Mesothelial cell of epicardium (in vitro differentiated cells): Measurements from ENCODE around the gene DNAJA4. TPM values are rescaled to one million over a fixed set of nuclear protein-coding genes. Genes with fewer than 3 reads are reported as not detected.

ENCODE experiments used
- DNase-seq, 2 experiments: peaks; one replicate each; pipeline ENCODE4 v3.0.0; 2021; ENCODE audit warnings: low spot score in 2 of 2; ENCODE audit not compliant: unreplicated experiment in 2 of 2
- H3K27ac Mint-ChIP-seq: 2 replicates; pipeline ENCODE4 v1.8.0; 2021; ENCODE audit warnings: mixed read lengths
- H3K27me3 Mint-ChIP-seq: 2 replicates; pipeline ENCODE4 v1.8.0; 2021; ENCODE audit warnings: low read depth, mixed read lengths
- H3K36me3 Mint-ChIP-seq: 2 replicates; pipeline ENCODE4 v1.8.0; 2021; ENCODE audit warnings: mixed read lengths
- H3K4me1 Mint-ChIP-seq: 2 replicates; pipeline ENCODE4 v1.8.0; 2021; ENCODE audit warnings: mixed read lengths
- H3K4me3 Mint-ChIP-seq: 2 replicates; pipeline ENCODE4 v1.8.0; 2021; ENCODE audit warnings: mild to moderate bottlenecking, moderate library complexity, mixed read lengths
- H3K9me3 Mint-ChIP-seq: 2 replicates; pipeline ENCODE4 v1.8.0; 2021; ENCODE audit warnings: mixed read lengths
- CTCF ChIP-seq: fragments of 200-600 bp; sonication (generic); IDR thresholded peaks from one replicate; pipeline ENCODE4 v1.5.0; 2021; ENCODE audit warnings: antibody characterized with exemption; ENCODE audit not compliant: unreplicated experiment
- total RNA-seq: library from RNA; stranded (reverse); gene quantifications from 3 replicates; pipeline ENCODE4 v1.2.1, GENCODE V29; 2021

DNAJA4 gene
- total RNA-seq, 1 donor from 2014 or later: 0.13 TPM

DNA sequence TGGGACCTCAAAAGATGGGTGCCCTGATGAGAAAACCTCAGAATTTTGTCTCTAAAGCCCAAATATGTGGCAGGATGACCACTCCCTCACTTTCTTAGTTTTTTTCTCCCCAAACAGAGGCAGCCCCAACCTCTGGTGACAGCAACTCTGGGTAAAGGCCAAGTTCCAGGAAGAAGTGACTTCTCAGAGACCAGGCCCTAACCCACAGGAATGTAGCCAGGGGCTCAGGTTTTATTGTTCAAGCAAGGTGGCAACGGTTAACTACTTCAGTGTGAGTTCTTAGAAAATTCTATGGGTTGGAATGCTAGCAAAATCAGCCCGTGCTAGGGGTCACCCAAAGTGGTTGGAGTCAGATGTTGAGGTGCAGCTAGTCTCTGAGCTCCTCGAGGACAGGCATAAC, 5.1 kb upstream of the DNAJA4 start:
- H3K4me3 Mint-ChIP-seq: no peak overlapping the region
- no peak overlapping the region for H3K27ac Mint-ChIP-seq
- no peaks in the 10 kb centered on the region for H3K9me3 Mint-ChIP-seq
- H3K4me1 Mint-ChIP-seq: peaks cover 6% of the 10 kb centered on the region
- DNase-seq: no peak
- no peaks in the 10 kb centered on the region for H3K27me3 Mint-ChIP-seq
- no peaks in the 10 kb centered on the region for H3K36me3 Mint-ChIP-seq
- no peak for TF ChIP-seq CTCF

DNA sequence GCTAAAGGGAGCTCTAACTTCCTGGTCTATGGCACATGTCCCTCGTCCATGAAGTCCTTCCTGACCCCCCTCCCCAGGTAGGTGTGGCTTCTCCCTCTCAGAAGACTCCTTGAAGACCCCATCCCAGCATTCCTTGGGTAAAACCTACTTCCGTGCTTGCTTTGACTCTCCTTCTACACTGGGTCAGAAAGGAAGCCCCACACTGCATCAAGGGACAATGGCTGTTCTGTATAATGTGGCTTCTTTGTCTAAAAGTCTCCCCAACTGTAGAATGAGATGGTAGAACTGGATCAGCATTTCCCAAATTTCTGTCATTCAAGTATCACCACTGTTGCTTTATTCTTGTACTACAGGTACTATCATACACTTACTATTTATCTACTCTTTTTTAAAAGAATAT, 3.9 kb upstream of the DNAJA4 start:
- no peak for TF ChIP-seq CTCF
- H3K4me3 Mint-ChIP-seq: no peak overlapping the region
- no peak for DNase-seq

GRCh38 chr15:78261062-78261461, 3.3 kb upstream of the DNAJA4 start:
- Mint-ChIP-seq H3K27ac (no peak overlapping the region), H3K4me1 (peaks cover 6% of the 10 kb centered on the region), H3K36me3 (no peaks in the 10 kb centered on the region), H3K9me3 (no peaks in the 10 kb centered on the region), H3K4me3 (no peak overlapping the region), H3K27me3 (no peaks in the 10 kb centered on the region)
- TF ChIP-seq CTCF: no peak
- no peak for DNase-seq

More for the DNA sequence above, 3.9 kb upstream of the DNAJA4 start:
- Mint-ChIP-seq H3K4me1 (peaks cover 6% of the 10 kb centered on the region), H3K9me3 (no peaks in the 10 kb centered on the region), H3K27me3 (no peaks in the 10 kb centered on the region), H3K27ac (no peak overlapping the region), H3K36me3 (no peaks in the 10 kb centered on the region)

- Mint-ChIP-seq H3K4me1 (peaks cover 6% of the 10 kb centered on the region), H3K9me3 (no peaks in the 10 kb centered on the region), H3K27me3 (no peaks in the 10 kb centered on the region), H3K27ac (no peak overlapping the region), H3K4me3 (no peak overlapping the region), H3K36me3 (no peaks in the 10 kb centered on the region)
- no peak for TF ChIP-seq CTCF
- DNase-seq: no peak
Measured at GRCh38 chr15:78263351-78263781, 996 bp upstream of the DNAJA4 start.

GRCh38 chr15:78263907-78264303, 457 bp upstream of the DNAJA4 start:
- Mint-ChIP-seq H3K4me1 (peaks cover 6% of the 10 kb centered on the region), H3K9me3 (no peaks in the 10 kb centered on the region), H3K36me3 (no peaks in the 10 kb centered on the region), H3K4me3 (no peak overlapping the region), H3K27me3 (peaks cover 3% of the 10 kb centered on the region), H3K27ac (no peak overlapping the region)
- TF ChIP-seq CTCF: no peak
- DNase-seq: no peak

- Mint-ChIP-seq H3K9me3 (no peaks in the 10 kb centered on the region), H3K27me3 (peaks cover 3% of the 10 kb centered on the region), H3K4me3 (no peak overlapping the region), H3K4me1 (peaks cover 6% of the 10 kb centered on the region), H3K36me3 (no peaks in the 10 kb centered on the region), H3K27ac (no peak overlapping the region)
- TF ChIP-seq CTCF: no peak
- DNase-seq: no peak
Measured at GRCh38 chr15:78265137-78265460, 737 bp downstream of the DNAJA4 start.
